LNCaP clone FGC (cell line): Measurements from ENCODE around the gene PGM2L1.
"Not testable (repeated sequence)": the region's sequence is repeated elsewhere in the genome, so short reads cannot be mapped to it uniquely, and the experiment has no call there.

ENCODE experiments used
- DNase-seq: peaks from one replicate; pipeline ENCODE4 v3.0.0-alpha.2; 2011; ENCODE audit warnings: low read depth
- H3K4me3 ChIP-seq: 2 replicates; pipeline ENCODE4 v1.5.1; 2011; ENCODE audit warnings: mild to moderate bottlenecking, low read depth, low read length, control low read depth
- CTCF ChIP-seq: IDR thresholded peaks from 2 replicates; pipeline ENCODE4 v1.5.1; 2012; ENCODE audit warnings: mild to moderate bottlenecking; ENCODE audit not compliant: control insufficient read depth, insufficient read depth; ENCODE audit errors: extremely low read depth

The PGM2L1 gene

GRCh38 chr11:74417860-74418508, 19.8 kb upstream of the PGM2L1 start:
- H3K4me3 ChIP-seq: no peak overlapping the region
- DNase-seq: no peak
- TF ChIP-seq CTCF: no peak

- no peak overlapping the region for H3K4me3 ChIP-seq
- DNase-seq: peak; percentile 82
- no peak for TF ChIP-seq CTCF
Measured at GRCh38 chr11:74417379-74417804, 19.2 kb upstream of the PGM2L1 start.

GRCh38 chr11:74416974-74417373, 18.7 kb upstream of the PGM2L1 start:
- not testable (repeated sequence) for H3K4me3 ChIP-seq, DNase-seq

- TF ChIP-seq CTCF: no peak
- no peak overlapping the region for H3K4me3 ChIP-seq
- DNase-seq: no peak
Measured at GRCh38 chr11:74412733-74413359, 14.6 kb upstream of the PGM2L1 start.

GRCh38 chr11:74412321-74412720, 14.1 kb upstream of the PGM2L1 start:
- H3K4me3 ChIP-seq: no peak overlapping the region
- TF ChIP-seq CTCF: no peak
- DNase-seq: no peak

GRCh38 chr11:74409633-74410032, 11.4 kb upstream of the PGM2L1 start:
- no peak for TF ChIP-seq CTCF

GRCh38 chr11:74403607-74404321, 5.5 kb upstream of the PGM2L1 start:
- no peak overlapping the region for H3K4me3 ChIP-seq
- DNase-seq: no peak
- TF ChIP-seq CTCF: no peak

More at GRCh38 chr11:74409633-74410032, 11.4 kb upstream of the PGM2L1 start:
- no peak overlapping the region for H3K4me3 ChIP-seq
- DNase-seq: no peak
